ENCODE data around the gene TANGO2. TPM values are rescaled to one million over a fixed set of nuclear protein-coding genes. Genes with fewer than 3 reads are reported as not detected.

The TANGO2 gene
- total RNA-seq, 4 donors from 2014 or later, result 31.7 to 56.7 (median 39.0) TPM

DNA sequence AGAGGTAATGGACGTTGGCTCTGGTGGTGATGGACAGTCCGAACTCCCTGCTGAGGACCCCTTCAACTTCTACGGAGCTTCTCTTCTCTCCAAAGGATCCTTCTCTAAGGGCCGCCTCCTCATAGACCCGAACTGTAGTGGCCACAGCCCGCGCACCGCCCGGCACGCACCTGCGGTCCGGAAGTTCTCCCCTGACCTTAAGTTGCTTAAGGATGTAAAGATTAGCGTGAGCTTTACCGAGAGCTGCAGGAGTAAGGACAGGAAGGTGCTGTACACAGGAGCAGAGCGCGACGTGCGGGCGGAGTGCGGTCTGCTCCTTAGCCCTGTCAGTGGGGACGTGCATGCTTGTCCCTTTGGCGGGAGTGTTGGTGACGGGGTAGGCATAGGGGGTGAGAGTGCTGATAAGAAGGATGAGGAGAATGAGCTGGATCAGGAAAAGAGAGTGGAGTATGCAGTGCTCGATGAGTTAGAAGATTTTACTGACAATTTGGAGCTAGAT, 65.2 kb downstream of the TANGO2 start:
- Histone ChIP-seq H3K4me1 (peaks cover 0 to 46% (median 27%) of the 10 kb centered on the region in 4 donors), H3K27me3 (no peaks in the 10 kb centered on the region), H3K36me3 (peaks cover 2 to 57% (median 21%) of the 10 kb centered on the region in 3 donors), H3K9me3 (no peaks in the 10 kb centered on the region), H3K4me3 (no peak overlapping the region), H3K27ac (no peak overlapping the region)
- 89 to 94% methylated on average over 24 of the region's 24 CpGs for WGBS, 2 donors
- TF ChIP-seq, protein P1, sequence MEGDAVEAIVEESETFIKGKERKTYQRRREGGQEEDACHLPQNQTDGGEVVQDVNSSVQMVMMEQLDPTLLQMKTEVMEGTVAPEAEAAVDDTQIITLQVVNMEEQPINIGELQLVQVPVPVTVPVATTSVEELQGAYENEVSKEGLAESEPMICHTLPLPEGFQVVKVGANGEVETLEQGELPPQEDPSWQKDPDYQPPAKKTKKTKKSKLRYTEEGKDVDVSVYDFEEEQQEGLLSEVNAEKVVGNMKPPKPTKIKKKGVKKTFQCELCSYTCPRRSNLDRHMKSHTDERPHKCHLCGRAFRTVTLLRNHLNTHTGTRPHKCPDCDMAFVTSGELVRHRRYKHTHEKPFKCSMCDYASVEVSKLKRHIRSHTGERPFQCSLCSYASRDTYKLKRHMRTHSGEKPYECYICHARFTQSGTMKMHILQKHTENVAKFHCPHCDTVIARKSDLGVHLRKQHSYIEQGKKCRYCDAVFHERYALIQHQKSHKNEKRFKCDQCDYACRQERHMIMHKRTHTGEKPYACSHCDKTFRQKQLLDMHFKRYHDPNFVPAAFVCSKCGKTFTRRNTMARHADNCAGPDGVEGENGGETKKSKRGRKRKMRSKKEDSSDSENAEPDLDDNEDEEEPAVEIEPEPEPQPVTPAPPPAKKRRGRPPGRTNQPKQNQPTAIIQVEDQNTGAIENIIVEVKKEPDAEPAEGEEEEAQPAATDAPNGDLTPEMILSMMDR (IDR thresholded peaks at IDR 0.05), result no peak
- DNase-seq (ENCODE audit: low spot score in 2 of 2), result no peak

DNA sequence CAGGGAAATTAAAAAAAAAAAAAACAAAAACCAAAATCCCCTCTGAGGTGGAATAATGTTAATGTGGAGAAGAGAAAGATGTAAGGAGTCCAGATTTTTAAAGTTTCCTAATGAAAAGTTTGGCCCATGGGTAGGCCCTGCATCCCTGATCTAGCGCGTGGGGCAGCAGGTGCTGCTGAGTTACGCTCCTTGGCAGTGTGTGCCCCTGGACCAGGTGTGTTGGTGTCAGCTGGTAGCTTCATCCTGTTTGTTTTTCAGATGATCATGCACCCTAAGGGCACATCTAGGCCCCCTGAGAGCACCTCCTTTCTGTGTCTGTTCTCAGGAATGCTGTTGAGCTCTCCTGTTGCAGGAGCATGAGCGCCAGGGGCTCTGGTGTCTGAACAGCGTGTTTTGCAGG, 65.9 kb downstream of the TANGO2 start:
- TF ChIP-seq, protein P1 (IDR thresholded peaks at IDR 0.05), result no peak
- TF ChIP-seq POLR2A (IDR thresholded peaks at IDR 0.05) (no peak), EP300 (IDR thresholded peaks at IDR 0.05) (no peak)
- WGBS, 2 donors, result 93 to 95% methylated on average over 5 of the region's 5 CpGs
- peaks cover 0 to 40% (median 21%) of the 10 kb centered on the region in 4 donors for H3K4me1 ChIP-seq

DNA sequence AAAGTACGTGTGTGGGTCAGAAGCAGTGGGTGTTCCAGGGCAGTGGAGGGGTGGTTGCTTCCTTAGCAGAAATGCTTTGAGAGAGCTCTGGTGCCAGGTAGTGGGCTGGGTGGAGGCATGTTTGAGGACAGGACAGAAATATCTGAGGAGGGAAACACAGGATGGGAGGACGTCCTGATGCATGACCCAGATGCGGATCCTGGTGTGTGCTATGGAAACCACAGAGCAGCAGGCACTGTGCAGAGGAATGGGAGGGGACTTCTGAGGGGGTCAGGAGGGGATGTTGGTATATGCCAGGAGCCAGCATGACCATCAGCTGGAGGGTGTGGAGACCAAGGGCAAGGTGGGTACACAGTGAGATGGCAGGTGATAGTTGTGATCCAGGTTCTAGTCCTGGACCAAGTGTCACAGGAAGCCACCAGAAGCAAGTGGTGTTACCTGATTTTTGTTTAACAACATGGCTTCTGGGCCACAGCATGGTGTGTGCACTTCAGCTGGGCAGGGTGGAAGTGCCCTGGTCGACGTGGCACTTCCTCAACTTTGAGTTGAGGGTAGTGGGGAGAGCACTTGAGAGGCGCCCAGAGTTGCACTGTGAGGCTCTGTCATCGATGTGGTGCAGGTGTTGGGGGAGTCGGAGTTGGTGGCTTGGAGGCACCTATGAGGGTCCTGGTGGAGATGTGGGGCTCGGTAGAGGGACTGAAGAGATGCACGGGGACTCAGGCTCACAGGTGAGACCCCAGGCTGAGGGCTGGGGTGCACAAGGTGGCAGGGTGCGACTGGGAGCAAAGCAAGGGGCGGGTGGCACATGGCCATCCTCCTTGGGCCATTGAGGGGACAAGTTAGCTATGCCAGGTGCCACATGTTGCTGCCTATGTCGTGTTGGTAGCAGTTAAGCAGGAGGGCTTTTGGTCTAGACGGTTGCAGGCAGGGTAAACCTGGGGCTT, 66.7 kb downstream of the TANGO2 start:
- Histone ChIP-seq H3K4me1 (peaks cover 0 to 32% (median 15%) of the 10 kb centered on the region in 4 donors), H3K9me3 (no peaks in the 10 kb centered on the region), H3K27ac (no peak overlapping the region), H3K27me3 (no peaks in the 10 kb centered on the region), H3K4me3 (no peak overlapping the region), H3K36me3 (peaks cover 2 to 71% (median 25%) of the 10 kb centered on the region in 3 donors)
- WGBS, 2 donors, result 91% methylated on average over 14 of the region's 14 CpGs
- no peak for DNase-seq (ENCODE audit: low spot score in 2 of 2)
- no peak for TF ChIP-seq EP300 (IDR thresholded peaks at IDR 0.05)
- TF ChIP-seq, protein P1 (IDR thresholded peaks at IDR 0.05), result no peak
- no peak for TF ChIP-seq POLR2A (IDR thresholded peaks at IDR 0.05)

More for the DNA sequence above, 65.9 kb downstream of the TANGO2 start:
- H3K27me3 ChIP-seq, result no peaks in the 10 kb centered on the region
- no peaks in the 10 kb centered on the region for H3K9me3 ChIP-seq
- peaks cover 2 to 63% (median 21%) of the 10 kb centered on the region in 3 donors for H3K36me3 ChIP-seq
- H3K27ac ChIP-seq, result no peak overlapping the region
- H3K4me3 ChIP-seq, result no peak overlapping the region
- DNase-seq (ENCODE audit: low spot score in 2 of 2), result no peak

DNA sequence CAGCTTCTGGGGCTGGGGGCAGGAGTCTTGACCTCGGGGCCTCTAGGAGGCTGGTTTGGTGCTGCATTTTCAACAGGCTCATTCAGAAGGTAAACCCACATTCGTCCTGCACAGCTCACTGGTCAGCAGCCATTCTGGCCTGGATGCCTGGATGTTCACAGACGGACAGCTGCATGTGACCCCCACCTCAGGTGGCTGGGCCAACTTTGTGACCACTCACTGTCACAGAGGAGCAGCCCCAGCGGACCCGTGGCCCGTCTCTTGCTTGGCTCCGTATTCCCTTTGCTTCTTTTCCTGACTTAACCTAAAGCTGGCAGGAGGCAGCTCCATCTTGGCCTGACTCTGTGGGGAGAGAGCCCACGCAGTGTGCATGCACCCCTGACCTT, 67.3 kb downstream of the TANGO2 start:
- no peak for DNase-seq (ENCODE audit: low spot score in 2 of 2)
- TF ChIP-seq EP300 (IDR thresholded peaks at IDR 0.05) (no peak), POLR2A (IDR thresholded peaks at IDR 0.05) (no peak)
- TF ChIP-seq, protein P1 (IDR thresholded peaks at IDR 0.05), result no peak
- H3K4me1 ChIP-seq, result peaks cover 0 to 25% (median 12%) of the 10 kb centered on the region in 4 donors
- no peaks in the 10 kb centered on the region for H3K9me3 ChIP-seq
- peaks cover 2 to 78% (median 29%) of the 10 kb centered on the region in 3 donors for H3K36me3 ChIP-seq
- no peak overlapping the region for H3K27ac ChIP-seq
- H3K4me3 ChIP-seq, result no peak overlapping the region
- H3K27me3 ChIP-seq, result no peaks in the 10 kb centered on the region
- WGBS, 2 donors, result 83 to 87% methylated on average over 8 of the region's 8 CpGs
